NT2/D1 (cell line): Measurements from ENCODE around the gene CAMK2D.

Source experiments
- SUZ12 ChIP-seq: IDR thresholded peaks from 2 replicates; pipeline ENCODE4 v1.6.1; 2011; ENCODE audit not compliant: insufficient read length, insufficient read depth; ENCODE audit errors: extremely low read depth
- YY1 ChIP-seq: IDR thresholded peaks from 2 replicates; pipeline ENCODE4 v1.6.1; 2011; ENCODE audit not compliant: insufficient read length, insufficient read depth
- ZNF274 ChIP-seq: IDR thresholded peaks from 2 replicates; pipeline ENCODE4 v1.6.1; 2011; ENCODE audit warnings: mild to moderate bottlenecking, low read depth, low read length

- TF ChIP-seq YY1 (no peak), SUZ12 (no peak), ZNF274 (no peak)
These were observed 82.9 kb downstream of the CAMK2D start for GRCh38 chr4:113678641-113679040.
